ENCODE data around the gene HK3.

Gene HK3, protein sequence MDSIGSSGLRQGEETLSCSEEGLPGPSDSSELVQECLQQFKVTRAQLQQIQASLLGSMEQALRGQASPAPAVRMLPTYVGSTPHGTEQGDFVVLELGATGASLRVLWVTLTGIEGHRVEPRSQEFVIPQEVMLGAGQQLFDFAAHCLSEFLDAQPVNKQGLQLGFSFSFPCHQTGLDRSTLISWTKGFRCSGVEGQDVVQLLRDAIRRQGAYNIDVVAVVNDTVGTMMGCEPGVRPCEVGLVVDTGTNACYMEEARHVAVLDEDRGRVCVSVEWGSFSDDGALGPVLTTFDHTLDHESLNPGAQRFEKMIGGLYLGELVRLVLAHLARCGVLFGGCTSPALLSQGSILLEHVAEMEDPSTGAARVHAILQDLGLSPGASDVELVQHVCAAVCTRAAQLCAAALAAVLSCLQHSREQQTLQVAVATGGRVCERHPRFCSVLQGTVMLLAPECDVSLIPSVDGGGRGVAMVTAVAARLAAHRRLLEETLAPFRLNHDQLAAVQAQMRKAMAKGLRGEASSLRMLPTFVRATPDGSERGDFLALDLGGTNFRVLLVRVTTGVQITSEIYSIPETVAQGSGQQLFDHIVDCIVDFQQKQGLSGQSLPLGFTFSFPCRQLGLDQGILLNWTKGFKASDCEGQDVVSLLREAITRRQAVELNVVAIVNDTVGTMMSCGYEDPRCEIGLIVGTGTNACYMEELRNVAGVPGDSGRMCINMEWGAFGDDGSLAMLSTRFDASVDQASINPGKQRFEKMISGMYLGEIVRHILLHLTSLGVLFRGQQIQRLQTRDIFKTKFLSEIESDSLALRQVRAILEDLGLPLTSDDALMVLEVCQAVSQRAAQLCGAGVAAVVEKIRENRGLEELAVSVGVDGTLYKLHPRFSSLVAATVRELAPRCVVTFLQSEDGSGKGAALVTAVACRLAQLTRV

GRCh38 chr5:176899296-176899891 is at the start of gene HK3:
Gene HK3, minus strand, starts transcription at chr5:176899346. Its CDS starts 3,187 bp downstream, at chr5:176896159.
- H3K4me3 ChIP-seq (ENCODE audit: low read depth, low read length) = no peak within 1 kb of the TSS
- no peak within 1 kb of the TSS for H3K27ac ChIP-seq (ENCODE audit: low read depth, low read length)
- H3K27me3 ChIP-seq (ENCODE audit: control insufficient read depth, insufficient read depth, low read length) = no peaks in the 10 kb centered on the region
- no peak within 1 kb of the TSS for H3K9ac ChIP-seq (ENCODE audit: low read depth, low read length)
- no peaks in the 10 kb centered on the region for H3K9me3 ChIP-seq (ENCODE audit: control insufficient read depth, insufficient read depth, low read length)
- H3K36me3 ChIP-seq (ENCODE audit: control insufficient read depth, insufficient read depth, low read length) = peaks cover 30% of the 10 kb centered on the region
- no peaks in the 10 kb centered on the region; the same call in 1 of the 2 replicates for H3K4me1 ChIP-seq (ENCODE audit: control insufficient read depth, insufficient read depth, low read length)

DNA sequence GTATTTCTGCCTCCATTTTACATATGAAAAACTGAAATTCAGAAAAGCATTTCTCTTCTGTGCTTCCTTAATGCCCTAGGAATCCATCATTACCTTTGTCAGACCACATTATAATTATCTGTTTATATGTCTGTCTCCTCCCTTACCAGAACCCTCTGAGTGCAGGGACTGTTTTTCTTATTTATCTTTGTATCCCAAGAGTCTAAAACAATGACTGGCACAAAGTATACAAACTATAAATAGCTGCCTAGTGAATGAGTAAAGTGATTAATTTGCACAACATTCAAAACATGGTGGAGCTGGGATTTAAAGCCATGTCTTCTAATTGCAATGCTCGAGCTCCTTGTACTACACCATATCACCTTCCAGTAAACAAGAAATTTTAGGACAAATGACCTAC is 49.3 kb upstream of the HK3 start:
- H3K36me3 ChIP-seq (ENCODE audit: control insufficient read depth, insufficient read depth, low read length) = peaks cover 55% of the 10 kb centered on the region
- no peak overlapping the region for H3K4me3 ChIP-seq (ENCODE audit: low read depth, low read length)
- no peak overlapping the region for H3K27ac ChIP-seq (ENCODE audit: low read depth, low read length)
- H3K9ac ChIP-seq (ENCODE audit: low read depth, low read length) = no peak overlapping the region
- peaks cover 36% of the 10 kb centered on the region for H3K4me1 ChIP-seq (ENCODE audit: control insufficient read depth, insufficient read depth, low read length)
- no peaks in the 10 kb centered on the region for H3K9me3 ChIP-seq (ENCODE audit: control insufficient read depth, insufficient read depth, low read length)
- H3K27me3 ChIP-seq (ENCODE audit: control insufficient read depth, insufficient read depth, low read length) = no peaks in the 10 kb centered on the region

DNA sequence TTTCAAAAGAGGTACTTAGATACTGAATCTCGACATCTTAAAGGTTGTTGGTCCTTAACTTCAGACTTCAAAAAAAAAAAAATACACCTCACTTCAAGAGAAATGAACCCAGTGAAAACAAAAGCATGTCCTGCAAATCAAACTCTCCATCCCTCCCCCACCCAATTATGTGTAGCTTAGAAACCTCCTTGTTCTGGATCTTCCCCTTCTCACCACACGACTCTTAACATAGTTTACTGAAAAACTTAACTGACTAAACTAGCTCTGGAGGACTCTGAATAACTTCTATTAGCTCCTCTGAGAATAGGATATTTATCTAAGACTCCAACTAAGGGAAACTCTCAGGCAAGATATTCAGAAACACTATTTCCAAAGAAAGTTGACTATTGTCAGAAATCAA is 48.7 kb upstream of the HK3 start:
- H3K9me3 ChIP-seq (ENCODE audit: control insufficient read depth, insufficient read depth, low read length) = no peaks in the 10 kb centered on the region
- H3K27me3 ChIP-seq (ENCODE audit: control insufficient read depth, insufficient read depth, low read length) = no peaks in the 10 kb centered on the region
- peaks cover 42% of the 10 kb centered on the region for H3K4me1 ChIP-seq (ENCODE audit: control insufficient read depth, insufficient read depth, low read length)
- H3K9ac ChIP-seq (ENCODE audit: low read depth, low read length) = no peak overlapping the region
- peaks cover 50% of the 10 kb centered on the region for H3K36me3 ChIP-seq (ENCODE audit: control insufficient read depth, insufficient read depth, low read length)
- H3K4me3 ChIP-seq (ENCODE audit: low read depth, low read length) = no peak overlapping the region
- H3K27ac ChIP-seq (ENCODE audit: low read depth, low read length) = no peak overlapping the region

- peak overlapping the region; percentile 30 for H3K4me3 ChIP-seq (ENCODE audit: low read depth, low read length)
- H3K36me3 ChIP-seq (ENCODE audit: control insufficient read depth, insufficient read depth, low read length) = peaks cover 50% of the 10 kb centered on the region
- H3K27me3 ChIP-seq (ENCODE audit: control insufficient read depth, insufficient read depth, low read length) = no peaks in the 10 kb centered on the region
- H3K27ac ChIP-seq (ENCODE audit: low read depth, low read length) = peak overlapping the region; percentile 93
- H3K9ac ChIP-seq (ENCODE audit: low read depth, low read length) = peak overlapping the region; percentile 46
- no peaks in the 10 kb centered on the region for H3K9me3 ChIP-seq (ENCODE audit: control insufficient read depth, insufficient read depth, low read length)
- H3K4me1 ChIP-seq (ENCODE audit: control insufficient read depth, insufficient read depth, low read length) = peaks cover 45% of the 10 kb centered on the region
These were observed 45.1 kb upstream of the HK3 start for GRCh38 chr5:176944268-176944667.

DNA sequence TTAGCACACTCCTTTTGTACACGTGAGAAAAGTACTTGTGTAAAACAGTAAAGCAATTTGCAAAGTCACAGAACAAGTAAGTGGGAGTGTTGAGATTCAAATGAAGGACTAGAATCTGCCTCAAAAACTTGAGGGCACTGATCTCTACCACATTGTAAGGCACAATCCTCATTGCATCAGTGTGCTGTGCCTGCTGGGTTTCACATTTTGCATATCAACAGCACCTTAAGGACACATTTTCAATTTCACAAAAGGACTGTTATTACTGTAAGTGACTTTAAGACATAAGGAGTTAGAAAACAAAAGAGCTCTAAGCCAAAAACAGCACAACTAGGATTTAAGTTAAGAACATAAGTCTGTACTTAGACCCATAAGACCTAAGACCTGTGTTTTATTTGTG is 44.7 kb upstream of the HK3 start:
- Histone ChIP-seq H3K9ac (ENCODE audit: low read depth, low read length) (peak overlapping the region; percentile 46), H3K27me3 (ENCODE audit: control insufficient read depth, insufficient read depth, low read length) (no peaks in the 10 kb centered on the region), H3K4me1 (ENCODE audit: control insufficient read depth, insufficient read depth, low read length) (peaks cover 44% of the 10 kb centered on the region), H3K4me3 (ENCODE audit: low read depth, low read length) (peak overlapping the region; percentile 30), H3K9me3 (ENCODE audit: control insufficient read depth, insufficient read depth, low read length) (no peaks in the 10 kb centered on the region), H3K27ac (ENCODE audit: low read depth, low read length) (peak overlapping the region; percentile 93), H3K36me3 (ENCODE audit: control insufficient read depth, insufficient read depth, low read length) (peaks cover 50% of the 10 kb centered on the region)

DNA sequence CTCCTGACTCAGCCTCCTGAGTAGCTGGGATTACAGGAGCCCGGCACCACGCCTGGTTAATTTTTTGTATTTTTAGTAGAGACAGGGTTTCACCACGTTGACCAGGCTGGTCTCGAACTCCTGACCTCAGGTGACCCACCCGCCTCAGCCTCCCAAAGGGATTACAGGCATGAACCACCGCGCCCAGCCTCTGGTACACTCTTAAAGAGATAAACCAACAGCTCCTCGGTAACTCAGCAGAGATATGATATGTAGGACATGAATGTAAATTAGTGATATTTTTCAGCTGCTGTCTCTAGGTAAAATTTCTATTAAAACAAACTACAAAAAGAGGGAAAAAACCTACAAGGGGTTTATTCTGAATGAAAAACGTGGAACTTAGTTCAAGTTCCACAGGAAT is 42.8 kb upstream of the HK3 start:
- H3K4me3 ChIP-seq (ENCODE audit: low read depth, low read length) = no peak overlapping the region
- peaks cover 37% of the 10 kb centered on the region for H3K36me3 ChIP-seq (ENCODE audit: control insufficient read depth, insufficient read depth, low read length)
- H3K4me1 ChIP-seq (ENCODE audit: control insufficient read depth, insufficient read depth, low read length) = peaks cover 32% of the 10 kb centered on the region
- H3K9me3 ChIP-seq (ENCODE audit: control insufficient read depth, insufficient read depth, low read length) = no peaks in the 10 kb centered on the region
- H3K9ac ChIP-seq (ENCODE audit: low read depth, low read length) = no peak overlapping the region
- H3K27me3 ChIP-seq (ENCODE audit: control insufficient read depth, insufficient read depth, low read length) = no peaks in the 10 kb centered on the region
- no peak overlapping the region for H3K27ac ChIP-seq (ENCODE audit: low read depth, low read length)

DNA sequence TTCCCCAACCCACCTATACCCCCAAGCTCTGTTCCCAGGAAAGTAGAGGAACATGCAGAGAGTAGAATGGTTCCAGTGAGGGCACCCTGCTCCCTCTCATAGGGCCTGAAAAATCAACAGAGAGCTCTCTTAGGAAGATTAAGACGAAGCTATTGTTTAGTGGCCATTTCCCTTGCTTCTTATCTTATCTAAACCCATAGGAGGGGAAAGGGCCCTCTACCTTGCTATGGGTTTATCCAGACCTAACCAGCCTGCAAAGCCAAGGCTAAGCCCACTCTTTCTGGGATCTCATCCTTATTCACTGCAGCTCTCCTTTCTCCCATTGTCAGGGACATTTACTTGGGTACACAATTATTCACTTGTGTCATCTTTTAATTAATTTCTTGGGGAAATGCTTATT is 39.3 kb upstream of the HK3 start:
- Histone ChIP-seq H3K4me3 (ENCODE audit: low read depth, low read length) (no peak overlapping the region), H3K27me3 (ENCODE audit: control insufficient read depth, insufficient read depth, low read length) (no peaks in the 10 kb centered on the region), H3K27ac (ENCODE audit: low read depth, low read length) (no peak overlapping the region), H3K9ac (ENCODE audit: low read depth, low read length) (no peak overlapping the region), H3K4me1 (ENCODE audit: control insufficient read depth, insufficient read depth, low read length) (peaks cover 13% of the 10 kb centered on the region), H3K9me3 (ENCODE audit: control insufficient read depth, insufficient read depth, low read length) (no peaks in the 10 kb centered on the region), H3K36me3 (ENCODE audit: control insufficient read depth, insufficient read depth, low read length) (peaks cover 40% of the 10 kb centered on the region)

- Histone ChIP-seq H3K36me3 (ENCODE audit: control insufficient read depth, insufficient read depth, low read length) (peaks cover 45% of the 10 kb centered on the region), H3K27ac (ENCODE audit: low read depth, low read length) (no peak overlapping the region), H3K4me3 (ENCODE audit: low read depth, low read length) (no peak overlapping the region), H3K4me1 (ENCODE audit: control insufficient read depth, insufficient read depth, low read length) (no peaks in the 10 kb centered on the region), H3K9me3 (ENCODE audit: control insufficient read depth, insufficient read depth, low read length) (no peaks in the 10 kb centered on the region), H3K27me3 (ENCODE audit: control insufficient read depth, insufficient read depth, low read length) (no peaks in the 10 kb centered on the region), H3K9ac (ENCODE audit: low read depth, low read length) (no peak overlapping the region)
These were observed 35.9 kb upstream of the HK3 start for GRCh38 chr5:176935017-176935416.

- peaks cover 39% of the 10 kb centered on the region for H3K36me3 ChIP-seq (ENCODE audit: control insufficient read depth, insufficient read depth, low read length)
These were observed 35.3 kb upstream of the HK3 start for GRCh38 chr5:176934309-176934930.

GRCh38 chr5:176929654-176930053 is 30.5 kb upstream of the HK3 start:
- Histone ChIP-seq H3K36me3 (ENCODE audit: control insufficient read depth, insufficient read depth, low read length) (peaks cover 36% of the 10 kb centered on the region), H3K4me3 (ENCODE audit: low read depth, low read length) (no peak overlapping the region), H3K27me3 (ENCODE audit: control insufficient read depth, insufficient read depth, low read length) (no peaks in the 10 kb centered on the region), H3K9ac (ENCODE audit: low read depth, low read length) (no peak overlapping the region), H3K27ac (ENCODE audit: low read depth, low read length) (no peak overlapping the region), H3K9me3 (ENCODE audit: control insufficient read depth, insufficient read depth, low read length) (no peaks in the 10 kb centered on the region), H3K4me1 (ENCODE audit: control insufficient read depth, insufficient read depth, low read length) (no peaks in the 10 kb centered on the region)

More at GRCh38 chr5:176934309-176934930, 35.3 kb upstream of the HK3 start:
- no peak overlapping the region for H3K4me3 ChIP-seq (ENCODE audit: low read depth, low read length)
- no peaks in the 10 kb centered on the region for H3K27me3 ChIP-seq (ENCODE audit: control insufficient read depth, insufficient read depth, low read length)
- no peak overlapping the region for H3K9ac ChIP-seq (ENCODE audit: low read depth, low read length)
- no peaks in the 10 kb centered on the region for H3K4me1 ChIP-seq (ENCODE audit: control insufficient read depth, insufficient read depth, low read length)
- H3K27ac ChIP-seq (ENCODE audit: low read depth, low read length) = no peak overlapping the region
- H3K9me3 ChIP-seq (ENCODE audit: control insufficient read depth, insufficient read depth, low read length) = no peaks in the 10 kb centered on the region
